GM23338 (cell line): ENCODE results near the gene OR2W1. TPM values are rescaled to one million over a fixed set of nuclear protein-coding genes. Genes with fewer than 3 reads are reported as not detected.

Source experiments
- ATAC-seq: fragments of 200-7000 bp; cut with Tn5 transposase; 3 replicates; pipeline ENCODE4 v1.9.1; 2020
- DNase-seq: peaks from one replicate; pipeline ENCODE4 v3.0.0-alpha.2; 2015; ENCODE audit warnings: low spot score
- H2AFZ ChIP-seq: fragments of 200-600 bp; sonication (generic); 2 replicates; pipeline ENCODE4 v1.8.0; 2016; ENCODE audit warnings: antibody characterized with exemption, mild to moderate bottlenecking, moderate library complexity
- H3F3A ChIP-seq: fragments of 200-600 bp; sonication (generic); replicated peaks from 2 replicates; pipeline ENCODE4 v1.8.0; 2017; ENCODE audit warnings: antibody characterized with exemption, mixed run types, low read depth
- H3K27ac ChIP-seq: fragments of 200-600 bp; sonication (generic); 2 replicates; pipeline ENCODE4 v1.6.1; 2016; ENCODE audit warnings: low read depth
- H3K27me3 ChIP-seq: fragments of 200-600 bp; sonication (generic); 2 replicates; pipeline ENCODE4 v1.8.0; 2016; ENCODE audit warnings: mild to moderate bottlenecking, mixed run types, moderate library complexity; ENCODE audit not compliant: insufficient read depth
- H3K36me3 ChIP-seq: fragments of 200-600 bp; sonication (generic); 2 replicates; pipeline ENCODE4 v1.8.0; 2016; ENCODE audit warnings: mild to moderate bottlenecking; ENCODE audit not compliant: insufficient read depth
- H3K4me1 ChIP-seq: fragments of 200-600 bp; sonication (generic); 2 replicates; pipeline ENCODE4 v1.8.0; 2016; ENCODE audit warnings: mild to moderate bottlenecking, moderate library complexity; ENCODE audit not compliant: insufficient read depth
- H3K4me2 ChIP-seq: fragments of 200-600 bp; sonication (generic); 2 replicates; pipeline ENCODE4 v1.7.1; 2017; ENCODE audit warnings: mixed run types
- H3K4me3 ChIP-seq: fragments of 200-600 bp; sonication (generic); 2 replicates; pipeline ENCODE4 v1.6.1; 2016; ENCODE audit warnings: mixed run types
- H3K79me2 ChIP-seq: fragments of 200-600 bp; sonication (generic); replicated peaks from 2 replicates; pipeline ENCODE4 v1.8.0; 2017; ENCODE audit warnings: mild to moderate bottlenecking; ENCODE audit not compliant: insufficient read depth
- H3K9me2 ChIP-seq: fragments of 200-600 bp; sonication (generic); 2 replicates; pipeline ENCODE4 v1.8.0; 2017; ENCODE audit not compliant: insufficient read depth
- H4K20me1 ChIP-seq: fragments of 200-600 bp; sonication (generic); replicated peaks from 2 replicates; pipeline ENCODE4 v1.8.0; 2017; ENCODE audit warnings: mild to moderate bottlenecking; ENCODE audit not compliant: insufficient read depth
- H3K27ac Mint-ChIP-seq: 2 replicates; pipeline ENCODE4 v1.8.0; 2020; ENCODE audit warnings: inconsistent platforms, mild to moderate bottlenecking, moderate library complexity, mixed read lengths
- H3K27me3 Mint-ChIP-seq: 3 replicates; pipeline ENCODE4 v1.8.0; 2022; ENCODE audit warnings: low read depth, mild to moderate bottlenecking, moderate library complexity, mixed read lengths, inconsistent platforms; ENCODE audit not compliant: insufficient read depth, poor library complexity
- H3K36me3 Mint-ChIP-seq: 3 replicates; pipeline ENCODE4 v1.8.0; 2021; ENCODE audit warnings: low read depth, mild to moderate bottlenecking, inconsistent platforms, moderate library complexity, mixed read lengths
- H3K4me1 Mint-ChIP-seq: 3 replicates; pipeline ENCODE4 v1.8.0; 2020; ENCODE audit warnings: mild to moderate bottlenecking, inconsistent platforms, mixed read lengths
- H3K4me3 Mint-ChIP-seq: 3 replicates; pipeline ENCODE4 v1.8.0; 2021; ENCODE audit warnings: moderate library complexity, mild to moderate bottlenecking, inconsistent platforms, mixed read lengths
- H3K9me3 Mint-ChIP-seq: 3 replicates; pipeline ENCODE4 v1.8.0; 2020; ENCODE audit warnings: moderate library complexity, mild to moderate bottlenecking, inconsistent platforms, mixed read lengths
- CREB1 ChIP-seq: fragments of 250-450 bp; sonication (Bioruptor Pico); IDR thresholded peaks from 2 replicates; pipeline ENCODE4 v1.5.0; 2020; ENCODE audit warnings: low read depth, mild to moderate bottlenecking, moderate library complexity
- CTCF ChIP-seq, 2 experiments: fragments of 200-600 bp in 1 of 2; sonication (generic) in 1 of 2; conservative IDR thresholded peaks; 2 replicates each; pipeline versions ENCODE4 v1.5.1 to v1.6.1; 2016 to 2017; ENCODE audit warnings: antibody characterized with exemption in 2 of 2, low read depth in 2 of 2, mild to moderate bottlenecking in 2 of 2, moderate library complexity in 1 of 2
- EZH2 ChIP-seq: fragments of 200-600 bp; sonication (generic); IDR thresholded peaks from one replicate; pipeline ENCODE4 v1.8.0; 2017; ENCODE audit warnings: antibody characterized with exemption, mild to moderate bottlenecking, low read depth; ENCODE audit not compliant: unreplicated experiment
- JUNB ChIP-seq: IDR thresholded peaks from one replicate; pipeline ENCODE4 v1.6.1; 2016; ENCODE audit warnings: antibody characterized with exemption; ENCODE audit not compliant: unreplicated experiment
- NANOG ChIP-seq: IDR thresholded peaks from 2 replicates; pipeline ENCODE4 v1.6.1; 2016; ENCODE audit warnings: antibody characterized with exemption, borderline replicate concordance
- POLR2AphosphoS5 ChIP-seq: IDR thresholded peaks from 2 replicates; pipeline ENCODE4 v1.6.1; 2016; ENCODE audit warnings: antibody characterized with exemption, low read depth
- REST ChIP-seq: IDR thresholded peaks from one replicate; pipeline ENCODE4 v1.6.1; 2018; ENCODE audit warnings: antibody characterized with exemption; ENCODE audit not compliant: unreplicated experiment
- STAT1 ChIP-seq: IDR thresholded peaks from one replicate; pipeline ENCODE4 v1.6.1; 2016; ENCODE audit warnings: antibody characterized with exemption; ENCODE audit not compliant: unreplicated experiment
- ZNF114 ChIP-seq: fragments of 250-450 bp; sonication (Bioruptor Pico); IDR thresholded peaks from 2 replicates; pipeline ENCODE4 v1.5.0; 2020; ENCODE audit warnings: mild to moderate bottlenecking, moderate library complexity
- ZNF331 ChIP-seq: fragments of 250-450 bp; sonication (Bioruptor Pico); IDR thresholded peaks from 2 replicates; pipeline ENCODE4 v1.5.0; 2020; ENCODE audit warnings: low read depth, mild to moderate bottlenecking, moderate library complexity
- ZNF462 ChIP-seq: fragments of 250-450 bp; sonication (Bioruptor Pico); IDR thresholded peaks from 2 replicates; pipeline ENCODE4 v1.5.0; 2020; ENCODE audit warnings: mild to moderate bottlenecking, moderate library complexity
- polyA plus RNA-seq: library from polyadenylated mRNA; unstranded; fragments of >200 nt; fragmentation: Nextera tagmentation; extraction: Ambion mirVana; gene quantifications from 2 replicates; pipeline ENCODE4 v1.2.1, GENCODE V29; 2016
- total RNA-seq: library from RNA; depleted of rRNA; stranded (reverse); fragments of >200 nt; shearing (Covaris generic); gene quantifications from 2 replicates; pipeline ENCODE4 v1.2.3, GENCODE V29; 2014

The OR2W1 gene
- total and polyA plus RNA-seq, 2 experiments from 2014 or later, result not detected

GRCh38 chr6:29082457-29082856 is 37.5 kb upstream of the OR2W1 start:
- DNase-seq, result no peak
- Mint-ChIP-seq H3K27ac (no peak overlapping the region), H3K4me3 (no peak overlapping the region), H3K36me3 (no peaks in the 10 kb centered on the region), H3K4me1 (no peaks in the 10 kb centered on the region), H3K27me3 (peaks cover 4% of the 10 kb centered on the region), H3K9me3 (no peaks in the 10 kb centered on the region; the same call in 2 of the 3 replicates)
- H4K20me1 ChIP-seq, result no peaks in the 10 kb centered on the region
- peaks cover under 1% of the 10 kb centered on the region; the same call in 1 of the 2 replicates for H3K9me2 ChIP-seq
- H3K27ac ChIP-seq, result no peak overlapping the region
- no peak for TF ChIP-seq NANOG
- no peak for TF ChIP-seq ZNF114 (CRISPR knock-in tag)
- no peak for TF ChIP-seq POLR2AphosphoS5
- no peak for TF ChIP-seq STAT1
- no peaks in the 10 kb centered on the region for H3K79me2 ChIP-seq
- ATAC-seq, result no peak
- no peaks in the 10 kb centered on the region for H3F3A ChIP-seq
- H3K4me3 ChIP-seq, result no peak overlapping the region
- no peak overlapping the region for H2AFZ ChIP-seq
- H3K4me2 ChIP-seq, result no peak overlapping the region
- no peaks in the 10 kb centered on the region for H3K4me1 ChIP-seq
- H3K27me3 ChIP-seq, result no peaks in the 10 kb centered on the region
- no peaks in the 10 kb centered on the region for H3K36me3 ChIP-seq

- H3K4me3 ChIP-seq, result no peak overlapping the region
- H3K9me3 Mint-ChIP-seq, result no peaks in the 10 kb centered on the region; the same call in 2 of the 3 replicates
- TF ChIP-seq STAT1, result no peak
- TF ChIP-seq JUNB, result no peak
- TF ChIP-seq CTCF (conservative IDR thresholded peaks at IDR 0.05; ENCODE audit: low read depth in 2 of 2), result no peak
- no peak for TF ChIP-seq CREB1
- no peak for TF ChIP-seq REST
- no peak for TF ChIP-seq ZNF331 (CRISPR knock-in tag)
- TF ChIP-seq ZNF114 (CRISPR knock-in tag), result no peak
- no peak for TF ChIP-seq EZH2
- TF ChIP-seq ZNF462 (CRISPR knock-in tag), result no peak
Measured at GRCh38 chr6:29081312-29081711, 36.3 kb upstream of the OR2W1 start.

More at GRCh38 chr6:29081312-29081711, 36.3 kb upstream of the OR2W1 start:
- H3K27me3 Mint-ChIP-seq, result peaks cover 4% of the 10 kb centered on the region
- Histone ChIP-seq H2AFZ (no peak overlapping the region), H3K27ac (no peak overlapping the region), H4K20me1 (no peaks in the 10 kb centered on the region), H3F3A (no peaks in the 10 kb centered on the region), H3K79me2 (no peaks in the 10 kb centered on the region), H3K27me3 (no peaks in the 10 kb centered on the region), H3K36me3 (no peaks in the 10 kb centered on the region), H3K4me2 (no peak overlapping the region), H3K9me2 (0 out of 2 replicates have a peak, but pooled peaks cover 3% of the 10 kb centered on the region), H3K4me1 (no peaks in the 10 kb centered on the region)
- H3K4me3 Mint-ChIP-seq, result no peak overlapping the region
- no peak overlapping the region for H3K27ac Mint-ChIP-seq
- no peak for ATAC-seq
- no peak for DNase-seq
- H3K4me1 Mint-ChIP-seq, result no peaks in the 10 kb centered on the region
- H3K36me3 Mint-ChIP-seq, result no peaks in the 10 kb centered on the region
